ENCODE data around the gene PGBD1. TPM values are rescaled to one million over a fixed set of nuclear protein-coding genes. Genes with fewer than 3 reads are reported as not detected.
"Not testable (repeated sequence)": the region's sequence is repeated elsewhere in the genome, so short reads cannot be mapped to it uniquely, and the experiment has no call there.

PGBD1 gene
- total and polyA plus RNA-seq, 8 donors = 0.60 to 3.1 (median 0.94) TPM

- WGBS, 2 donors = 87 to 92% methylated on average over 3 of the region's 3 CpGs
- ATAC-seq (no peak), FAIRE-seq (no peak), DNase-seq (no peak)
- no peaks in the 10 kb centered on the region for H3K36me3 ChIP-seq
- intact Hi-C loops (cut with DNase I) = no loop called here
- TF ChIP-seq CTCF (IDR thresholded peaks at IDR 0.05) = no peak
- no peak overlapping the region for H3K27ac ChIP-seq
- H3K27me3 ChIP-seq = no peaks in the 10 kb centered on the region
- H3K4me1 ChIP-seq = no peaks in the 10 kb centered on the region
- H3K4me3 ChIP-seq = no peak overlapping the region
- H3K9me3 ChIP-seq = no peaks in the 10 kb centered on the region
Observed at GRCh38 chr6:28303570-28303969, 22.2 kb downstream of the PGBD1 start.

GRCh38 chr6:28306363-28306762, 25.0 kb downstream of the PGBD1 start:
- H3K4me1 ChIP-seq; H3K4me3 ChIP-seq; H3K9me3 ChIP-seq; H3K36me3 ChIP-seq; intact Hi-C loops (cut with DNase I); ATAC-seq; FAIRE-seq; H3K27ac ChIP-seq; H3K27me3 ChIP-seq; DNase-seq: not testable (repeated sequence)

DNA sequence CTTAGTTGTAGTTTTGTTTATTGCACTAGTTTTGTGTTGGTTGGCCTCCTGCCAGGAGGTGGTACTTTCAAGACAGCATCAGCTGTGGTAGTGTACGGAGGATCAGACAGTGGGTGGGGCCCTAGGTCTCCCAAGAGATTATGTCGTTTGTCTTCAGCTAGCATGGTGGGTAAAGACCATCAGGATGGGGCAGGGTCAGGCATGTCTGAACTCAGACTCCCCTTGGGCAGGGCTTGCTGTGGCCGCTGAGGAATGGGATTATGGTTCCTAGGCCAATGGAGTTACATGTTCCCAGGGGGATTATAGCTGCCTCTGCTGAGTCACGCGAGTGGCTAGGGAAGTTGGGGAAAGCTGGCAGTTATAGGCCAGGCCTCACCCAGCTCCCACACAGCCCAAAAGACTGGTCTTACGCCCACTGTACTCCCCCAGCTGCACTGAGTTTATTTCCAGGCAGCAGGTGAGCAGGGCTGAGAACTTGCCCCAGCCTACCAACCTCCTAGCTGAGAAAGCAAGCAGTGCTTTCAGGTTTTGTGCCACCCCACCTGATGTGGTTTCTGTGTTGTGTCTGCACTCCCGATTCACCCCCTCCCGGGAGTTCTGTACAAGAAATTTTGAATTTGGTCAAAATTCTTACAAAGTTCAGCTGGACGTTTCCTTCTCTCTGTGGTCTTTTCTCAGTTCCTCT, 29.9 kb downstream of the PGBD1 start:
- FAIRE-seq = no peak

DNA sequence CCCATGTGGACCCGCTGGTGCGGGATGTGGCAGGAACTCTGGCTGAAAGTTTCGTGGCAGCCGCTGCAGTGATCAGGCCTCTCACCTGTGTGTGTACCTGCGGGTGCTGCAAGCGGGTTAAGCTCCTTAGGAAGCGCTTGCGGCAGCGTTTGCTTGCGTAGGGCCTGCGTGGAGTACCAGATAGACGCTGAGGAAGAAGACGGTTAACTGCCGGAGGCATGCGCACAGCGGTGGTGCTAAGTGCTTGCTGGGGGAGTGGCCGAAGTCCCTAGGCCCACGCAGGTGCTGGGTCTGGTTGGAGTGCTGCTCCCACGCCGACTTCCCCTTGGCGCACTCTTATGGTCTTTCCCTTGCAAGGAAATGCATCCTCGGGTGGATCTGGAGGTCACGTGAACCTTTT, 31.6 kb downstream of the PGBD1 start:
- no peaks in the 10 kb centered on the region for H3K9me3 ChIP-seq
- H3K4me1 ChIP-seq = no peaks in the 10 kb centered on the region
- no peaks in the 10 kb centered on the region for H3K27me3 ChIP-seq
- no peak for FAIRE-seq
- intact Hi-C loops (cut with DNase I) = no loop called here
- H3K4me3 ChIP-seq = no peak overlapping the region
- no peak for ATAC-seq
- no peak overlapping the region for H3K27ac ChIP-seq
- no peak for TF ChIP-seq CTCF (IDR thresholded peaks at IDR 0.05)
- no peak for DNase-seq
- H3K36me3 ChIP-seq = no peaks in the 10 kb centered on the region
- 87 to 90% methylated on average over 23 of the region's 23 CpGs for WGBS, 2 donors

More for the DNA sequence above, 29.9 kb downstream of the PGBD1 start:
- no peak for TF ChIP-seq CTCF (IDR thresholded peaks at IDR 0.05)
- no peak for DNase-seq
- no peak overlapping the region for H3K4me3 ChIP-seq
- no peaks in the 10 kb centered on the region for H3K4me1 ChIP-seq
- no peak overlapping the region for H3K27ac ChIP-seq
- no peaks in the 10 kb centered on the region for H3K27me3 ChIP-seq
- 83 to 87% methylated on average over 9 of the region's 9 CpGs for WGBS, 2 donors
- ATAC-seq = no peak
- no peaks in the 10 kb centered on the region for H3K36me3 ChIP-seq
- H3K9me3 ChIP-seq = no peaks in the 10 kb centered on the region
- intact Hi-C loops (cut with DNase I) = no loop called here

- Histone ChIP-seq H3K27me3 (no peaks in the 10 kb centered on the region), H3K4me3 (no peak overlapping the region), H3K27ac (no peak overlapping the region), H3K4me1 (no peaks in the 10 kb centered on the region), H3K36me3 (no peaks in the 10 kb centered on the region), H3K9me3 (no peaks in the 10 kb centered on the region)
- DNase-seq = no peak
- 83 to 84% methylated on average over 3 of the region's 3 CpGs for WGBS, 2 donors
- FAIRE-seq = no peak
- no peak for ATAC-seq
- TF ChIP-seq CTCF (IDR thresholded peaks at IDR 0.05) = no peak
- intact Hi-C loops (cut with DNase I) = no loop called here
Observed at GRCh38 chr6:28315628-28316027, 34.3 kb downstream of the PGBD1 start.

- WGBS, 2 donors = 91 to 93% methylated on average over 8 of the region's 8 CpGs
- ATAC-seq; H3K27me3 ChIP-seq; H3K4me1 ChIP-seq; H3K36me3 ChIP-seq; H3K4me3 ChIP-seq; intact Hi-C loops (cut with DNase I); H3K27ac ChIP-seq; FAIRE-seq; DNase-seq; H3K9me3 ChIP-seq: not testable (repeated sequence)
Observed at GRCh38 chr6:28317866-28318265, 36.5 kb downstream of the PGBD1 start.

Measured in pancreas (tissue), 10 donors.